Measurements from ENCODE around the gene PARP3.

GRCh38 chr3:51960386-51960785, 18.2 kb downstream of the PARP3 start:
- TF ChIP-seq, protein P1, sequence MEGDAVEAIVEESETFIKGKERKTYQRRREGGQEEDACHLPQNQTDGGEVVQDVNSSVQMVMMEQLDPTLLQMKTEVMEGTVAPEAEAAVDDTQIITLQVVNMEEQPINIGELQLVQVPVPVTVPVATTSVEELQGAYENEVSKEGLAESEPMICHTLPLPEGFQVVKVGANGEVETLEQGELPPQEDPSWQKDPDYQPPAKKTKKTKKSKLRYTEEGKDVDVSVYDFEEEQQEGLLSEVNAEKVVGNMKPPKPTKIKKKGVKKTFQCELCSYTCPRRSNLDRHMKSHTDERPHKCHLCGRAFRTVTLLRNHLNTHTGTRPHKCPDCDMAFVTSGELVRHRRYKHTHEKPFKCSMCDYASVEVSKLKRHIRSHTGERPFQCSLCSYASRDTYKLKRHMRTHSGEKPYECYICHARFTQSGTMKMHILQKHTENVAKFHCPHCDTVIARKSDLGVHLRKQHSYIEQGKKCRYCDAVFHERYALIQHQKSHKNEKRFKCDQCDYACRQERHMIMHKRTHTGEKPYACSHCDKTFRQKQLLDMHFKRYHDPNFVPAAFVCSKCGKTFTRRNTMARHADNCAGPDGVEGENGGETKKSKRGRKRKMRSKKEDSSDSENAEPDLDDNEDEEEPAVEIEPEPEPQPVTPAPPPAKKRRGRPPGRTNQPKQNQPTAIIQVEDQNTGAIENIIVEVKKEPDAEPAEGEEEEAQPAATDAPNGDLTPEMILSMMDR (IDR thresholded peaks at IDR 0.05) = no peak
- no peak for TF ChIP-seq POLR2A (IDR thresholded peaks at IDR 0.05)

Measured in thyroid gland (tissue), 4 donors.